Esophagus muscularis mucosa (tissue), 3 donors: ENCODE measurements around the gene PLEKHG1.

Experiments used
- POLR2A ChIP-seq: fragments of 450-650 bp; IDR thresholded peaks from one replicate; pipeline ENCODE4 v1.6.1; 2017; ENCODE audit warnings: antibody characterized with exemption, moderate library complexity, mild to moderate bottlenecking, low read depth
- TF ChIP-seq, protein P1 (sequence below), 3 experiments: fragments of 200-600 bp in 2 of 3; fragments of 450-650 bp in 1 of 3; sonication (generic) in 2 of 3; IDR thresholded peaks; one replicate each; pipeline ENCODE4 v1.5.1; 2017 to 2019; ENCODE audit warnings: antibody characterized with exemption in 3 of 3, mild to moderate bottlenecking in 2 of 3, moderate library complexity in 1 of 3

DNA sequence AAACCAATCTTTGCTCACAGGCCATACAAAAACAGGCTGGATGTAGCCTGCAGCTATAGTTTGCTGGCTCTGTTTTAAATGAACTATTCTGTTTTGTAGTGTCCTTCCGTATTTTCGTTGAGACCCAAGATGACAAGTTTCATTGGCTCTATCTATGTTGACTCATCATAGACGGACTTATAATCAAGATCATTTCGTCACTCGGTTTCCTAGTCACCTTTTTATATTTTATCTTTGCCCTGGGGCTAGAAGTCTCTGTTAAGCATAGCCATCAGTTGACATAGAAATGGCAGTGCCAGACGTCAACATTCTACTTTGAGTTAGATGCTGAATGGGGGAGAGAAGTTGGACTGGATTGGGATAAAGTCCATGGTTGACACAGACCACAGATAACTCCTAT is 4.8 kb downstream of the PLEKHG1 start:
- TF ChIP-seq, protein P1, sequence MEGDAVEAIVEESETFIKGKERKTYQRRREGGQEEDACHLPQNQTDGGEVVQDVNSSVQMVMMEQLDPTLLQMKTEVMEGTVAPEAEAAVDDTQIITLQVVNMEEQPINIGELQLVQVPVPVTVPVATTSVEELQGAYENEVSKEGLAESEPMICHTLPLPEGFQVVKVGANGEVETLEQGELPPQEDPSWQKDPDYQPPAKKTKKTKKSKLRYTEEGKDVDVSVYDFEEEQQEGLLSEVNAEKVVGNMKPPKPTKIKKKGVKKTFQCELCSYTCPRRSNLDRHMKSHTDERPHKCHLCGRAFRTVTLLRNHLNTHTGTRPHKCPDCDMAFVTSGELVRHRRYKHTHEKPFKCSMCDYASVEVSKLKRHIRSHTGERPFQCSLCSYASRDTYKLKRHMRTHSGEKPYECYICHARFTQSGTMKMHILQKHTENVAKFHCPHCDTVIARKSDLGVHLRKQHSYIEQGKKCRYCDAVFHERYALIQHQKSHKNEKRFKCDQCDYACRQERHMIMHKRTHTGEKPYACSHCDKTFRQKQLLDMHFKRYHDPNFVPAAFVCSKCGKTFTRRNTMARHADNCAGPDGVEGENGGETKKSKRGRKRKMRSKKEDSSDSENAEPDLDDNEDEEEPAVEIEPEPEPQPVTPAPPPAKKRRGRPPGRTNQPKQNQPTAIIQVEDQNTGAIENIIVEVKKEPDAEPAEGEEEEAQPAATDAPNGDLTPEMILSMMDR (IDR thresholded peaks at IDR 0.05): no peak
- no peak for TF ChIP-seq POLR2A
